SW480 (cell line): ENCODE results near the gene CDC45.

Experiments
- DNase-seq: peaks from one replicate; pipeline ENCODE4 v3.0.0-alpha.2; 2016; ENCODE audit warnings: low spot score

The CDC45 gene

DNA sequence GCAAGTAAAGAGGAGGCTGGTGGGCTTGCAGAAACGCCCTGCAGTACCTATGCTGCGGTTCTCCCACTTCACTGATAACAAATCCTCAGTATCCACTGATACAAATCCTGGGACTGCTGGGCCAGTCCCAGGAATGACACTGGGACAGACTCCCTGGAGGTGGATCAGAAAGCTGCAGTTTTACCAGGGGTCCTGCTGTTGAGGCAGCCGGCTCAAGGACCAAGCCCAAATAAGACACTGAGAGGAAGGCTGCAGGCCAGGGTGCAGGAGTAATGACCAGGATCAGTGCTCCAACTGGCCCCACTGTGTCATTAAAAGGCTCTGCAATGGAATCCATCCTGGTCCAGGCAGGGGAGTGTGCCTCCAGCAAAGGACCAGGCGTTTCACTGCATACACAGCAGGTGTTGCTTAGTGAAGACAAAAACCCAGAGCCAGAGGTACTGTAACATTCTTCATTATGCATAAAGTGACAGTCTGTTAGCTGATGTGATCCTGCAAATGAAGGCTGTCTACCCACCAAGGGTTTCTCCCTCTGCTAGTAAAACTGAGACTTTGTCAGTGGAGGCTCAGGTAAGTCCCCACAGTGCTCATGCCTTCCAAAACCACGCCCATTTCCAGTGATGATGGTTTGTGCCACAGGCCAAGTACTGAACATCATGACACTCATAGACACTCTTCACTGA is 30.8 kb upstream of the CDC45 start:
- no peak for DNase-seq

DNA sequence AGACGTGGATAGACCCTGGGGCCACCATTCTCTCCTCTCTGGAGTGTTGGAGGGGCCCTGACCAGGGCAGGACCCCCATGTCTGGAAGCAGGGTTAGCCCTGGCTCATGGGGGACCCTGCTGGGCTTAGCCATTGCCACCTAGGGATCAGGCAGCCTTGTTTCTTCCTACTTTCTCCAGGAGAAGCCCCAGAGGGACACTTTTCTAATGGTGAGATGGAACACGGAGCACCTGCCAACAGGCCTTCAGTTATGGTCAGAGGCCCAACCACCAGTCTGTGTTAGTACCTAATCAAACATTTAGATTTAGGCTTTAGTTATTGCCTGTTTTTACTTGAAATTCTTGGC is 30.3 kb upstream of the CDC45 start:
- no peak for DNase-seq

DNA sequence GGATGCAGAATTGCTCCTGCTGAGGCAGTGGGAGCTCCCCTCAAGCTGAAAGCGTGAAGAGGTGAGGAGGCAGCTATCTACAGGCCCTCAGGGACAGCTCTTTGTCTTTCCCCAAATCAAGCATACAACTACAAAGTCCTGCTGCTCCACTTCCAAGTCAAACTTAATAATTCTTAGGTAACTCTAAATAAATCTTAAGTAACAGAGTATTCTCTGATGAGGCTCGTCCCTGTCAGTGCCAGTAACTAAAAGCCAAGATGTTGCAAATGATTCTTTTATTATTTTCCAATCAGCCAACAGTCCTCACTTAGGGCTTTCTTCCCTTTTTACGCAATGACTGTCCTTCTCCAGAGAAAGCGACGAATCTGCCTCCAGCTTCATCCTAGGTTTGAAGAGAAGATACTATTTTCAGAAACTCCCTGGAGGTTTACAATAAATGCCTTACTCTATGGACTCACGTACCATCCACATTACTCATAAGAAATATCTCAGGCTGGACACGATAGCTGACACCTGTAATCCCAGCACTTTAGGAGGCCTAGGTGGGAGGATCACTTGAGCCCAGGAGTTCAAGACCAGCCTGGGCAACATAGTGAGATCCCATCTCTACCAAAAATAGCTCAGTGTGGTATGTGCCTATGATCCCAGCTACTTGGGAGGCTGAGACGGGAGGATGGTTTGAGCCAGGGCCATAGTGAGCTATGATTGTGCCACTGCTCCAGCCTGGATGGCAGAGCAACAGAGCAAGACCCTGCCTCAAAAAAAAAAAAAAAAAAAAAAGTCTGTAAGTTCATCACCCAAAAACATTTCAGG is 29.2 kb upstream of the CDC45 start:
- no peak for DNase-seq

DNA sequence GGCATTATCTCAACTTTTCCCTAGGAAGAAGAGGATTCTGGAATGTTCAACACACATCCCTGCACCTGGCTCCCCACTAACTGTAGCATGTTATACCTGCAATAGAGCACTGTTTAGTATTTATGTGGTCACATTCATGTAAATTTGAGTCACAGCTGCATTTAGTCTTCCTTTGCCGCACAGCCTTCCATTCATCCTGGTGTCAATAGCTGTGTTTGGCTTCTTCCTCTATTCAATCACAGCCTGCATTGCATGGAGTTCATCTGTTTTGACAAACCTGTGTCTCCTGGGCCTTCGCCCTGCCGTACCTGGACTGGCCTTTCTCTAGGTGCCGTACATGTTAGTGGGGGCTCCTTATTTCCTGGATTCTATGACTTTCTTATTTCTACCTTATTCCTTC is 28.1 kb upstream of the CDC45 start:
- DNase-seq, result no peak

DNA sequence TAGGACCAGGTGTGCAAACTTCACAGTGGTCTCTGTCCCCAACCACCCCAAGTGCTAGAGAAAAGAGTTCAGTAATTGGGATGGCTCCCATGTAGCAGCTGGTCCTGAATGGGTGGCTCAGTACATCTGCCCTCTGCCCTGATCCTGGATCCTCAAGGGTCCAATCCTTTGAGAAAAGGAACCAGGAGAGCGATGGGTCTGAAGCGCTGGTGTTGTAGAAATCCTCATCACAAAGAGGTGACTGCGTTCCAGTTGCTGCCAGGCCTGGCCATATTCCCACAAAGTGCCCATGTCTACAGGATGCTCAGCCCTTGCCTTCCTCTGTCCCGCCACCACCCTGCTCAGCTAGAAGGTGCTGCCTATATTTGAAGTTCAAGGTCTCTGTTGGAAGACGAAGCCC is 26.0 kb upstream of the CDC45 start:
- no peak for DNase-seq

DNA sequence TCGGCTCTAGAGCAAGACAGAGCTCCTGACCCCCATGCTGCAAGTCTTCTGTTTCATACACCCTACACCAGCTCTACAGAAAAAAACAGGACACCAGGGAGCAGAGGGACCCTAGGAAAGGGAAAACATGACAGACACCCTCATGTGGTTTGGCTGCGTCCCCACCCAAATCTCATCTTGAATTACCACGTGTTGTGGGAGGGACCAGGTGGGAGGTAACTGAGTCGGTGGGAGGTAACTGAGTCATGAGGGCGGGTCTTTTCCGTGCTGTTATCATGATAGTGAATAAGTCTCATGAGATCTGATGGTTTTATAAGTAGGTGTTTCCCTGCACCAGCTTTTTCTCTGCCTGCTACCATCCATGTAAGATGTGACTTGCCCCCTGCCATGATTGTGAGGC is 25.6 kb upstream of the CDC45 start:
- DNase-seq, result no peak

DNA sequence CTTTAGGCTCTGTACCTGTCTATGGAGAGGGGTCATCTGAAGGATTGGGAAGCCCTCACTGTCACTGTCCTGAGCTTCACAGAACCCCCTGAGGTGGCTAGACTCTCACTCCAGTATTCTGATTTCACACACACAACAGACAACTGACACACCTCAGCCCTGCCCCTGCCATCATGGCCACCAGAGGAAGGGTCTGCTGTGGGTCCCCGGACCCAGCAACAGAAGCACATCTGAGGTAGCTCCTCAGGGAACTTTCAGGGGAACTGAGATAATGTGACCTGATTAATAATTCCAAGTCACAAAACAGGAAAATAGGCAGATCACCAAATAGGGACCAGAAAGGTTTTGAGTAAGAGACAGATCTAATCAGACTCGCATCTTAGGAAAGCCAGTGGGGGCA is 24.7 kb upstream of the CDC45 start:
- no peak for DNase-seq

DNA sequence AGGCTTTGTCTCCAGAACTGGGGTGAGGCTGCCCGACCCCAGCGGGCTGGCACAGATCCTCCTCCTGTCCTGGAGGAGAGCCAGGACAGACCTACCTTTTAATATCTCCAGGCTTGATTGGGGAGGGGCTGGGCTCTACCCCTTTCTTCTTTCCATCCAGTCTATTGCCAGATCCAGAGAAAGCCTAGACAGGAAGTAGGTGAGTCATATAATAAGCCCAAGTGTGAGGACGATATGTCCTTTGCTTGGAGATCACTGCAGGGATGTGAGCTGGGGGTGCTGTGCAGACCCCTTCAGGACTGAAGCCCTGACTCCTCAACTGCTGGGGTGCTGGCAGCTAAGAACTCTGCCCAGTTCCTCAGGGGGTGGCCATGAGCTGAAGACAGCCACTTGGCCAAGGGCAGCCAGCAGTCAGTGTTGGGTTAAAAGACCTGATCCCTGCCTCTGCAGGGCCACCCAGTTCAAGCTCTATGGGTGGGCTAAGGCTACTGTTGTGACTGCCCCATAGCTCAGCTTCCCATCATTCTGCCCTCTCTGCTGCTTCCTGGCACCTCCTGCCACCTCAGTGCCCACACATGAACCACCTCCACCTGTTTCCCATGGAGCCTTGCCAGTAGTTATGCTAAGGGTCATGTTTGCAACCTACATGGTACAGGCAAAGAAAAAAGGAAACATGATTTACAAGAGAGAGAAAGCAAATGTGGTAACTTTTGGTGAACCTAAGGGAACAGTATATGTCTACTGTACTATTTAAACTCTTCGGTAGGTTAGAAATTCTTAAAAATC is 23.9 kb upstream of the CDC45 start:
- no peak for DNase-seq

DNA sequence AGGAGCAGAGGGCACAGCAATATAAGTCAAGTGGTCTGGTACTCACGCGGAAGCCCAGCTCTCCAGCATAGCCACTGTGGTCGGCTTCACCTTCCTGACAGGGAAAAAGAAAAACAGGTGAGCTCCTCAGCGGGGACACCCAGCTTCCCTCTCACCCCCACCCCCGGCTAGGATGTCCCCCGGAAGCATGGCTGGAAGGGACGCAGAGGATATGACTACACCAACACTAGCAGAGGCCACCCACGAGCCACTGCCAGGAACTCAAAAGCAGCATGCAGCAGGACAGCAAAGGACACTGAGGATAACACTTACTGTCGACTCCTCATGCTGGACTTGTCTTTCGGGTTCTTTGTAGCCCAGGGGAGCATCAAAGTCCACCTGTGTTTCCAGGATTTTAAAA is 23.2 kb upstream of the CDC45 start:
- no peak for DNase-seq

DNA sequence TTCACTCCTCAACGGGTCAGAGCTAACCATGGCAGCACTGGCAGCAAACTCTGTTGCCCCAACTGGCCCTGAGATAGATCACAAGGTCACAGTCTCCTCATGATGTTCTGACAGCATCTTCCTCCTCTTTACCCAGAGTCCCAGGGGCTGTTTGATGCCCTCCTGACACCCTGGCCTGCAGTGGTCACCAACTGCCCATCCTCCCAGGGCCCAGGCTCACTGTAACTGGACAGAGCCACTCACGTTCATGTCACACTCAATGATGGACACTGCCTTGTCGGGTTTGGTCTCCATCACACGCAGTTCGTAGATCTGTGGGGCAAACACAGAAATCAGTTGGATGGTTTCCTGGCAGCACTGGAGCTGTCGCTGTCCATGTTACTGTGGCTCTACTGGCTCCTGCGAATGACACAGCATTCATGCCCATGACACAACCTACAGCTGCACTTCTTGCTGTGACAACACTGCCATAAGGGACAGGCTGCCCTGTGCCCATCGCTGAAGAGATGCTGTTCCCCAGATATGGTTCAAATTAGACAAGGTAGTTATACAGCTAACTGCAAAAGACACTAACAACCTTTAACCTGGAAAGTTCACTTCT is 21.8 kb upstream of the CDC45 start:
- DNase-seq, result no peak

DNA sequence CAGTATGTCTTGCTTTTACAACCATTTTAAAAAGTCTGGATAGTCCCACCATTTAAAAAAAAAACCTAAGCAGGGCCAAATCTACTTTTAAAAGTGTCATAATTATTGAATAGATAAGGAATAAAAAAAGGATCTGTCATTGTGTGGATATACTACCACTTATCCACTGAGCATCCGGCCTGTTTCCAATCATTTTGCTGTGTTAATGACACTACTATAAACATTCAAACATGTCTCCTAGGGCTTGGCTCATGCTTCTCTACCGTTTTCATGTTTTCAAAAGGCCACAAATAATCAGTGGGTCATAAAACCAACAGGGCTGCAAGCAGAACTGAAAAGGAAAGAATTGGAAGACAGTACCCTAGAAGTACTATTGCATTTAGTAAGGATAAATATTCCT is 19.7 kb upstream of the CDC45 start:
- DNase-seq, result no peak

DNA sequence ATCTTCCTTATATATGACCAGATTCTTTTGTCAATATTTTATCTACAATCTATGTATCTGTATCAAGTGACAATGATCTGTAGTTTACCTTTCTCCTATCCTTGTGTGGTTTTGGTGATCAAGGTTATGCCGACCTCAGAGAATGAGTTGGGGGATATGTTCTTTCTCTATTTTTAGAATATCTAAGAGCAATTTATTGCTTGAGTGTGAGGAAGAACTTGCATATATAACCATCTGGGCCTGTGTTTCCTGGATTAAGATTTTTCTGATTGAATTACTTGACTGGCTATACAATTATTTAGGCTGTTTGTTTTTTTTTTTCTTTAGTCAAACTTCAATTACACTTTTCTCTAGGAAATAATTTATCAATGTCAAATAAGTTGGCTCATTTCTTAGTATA is 18.2 kb upstream of the CDC45 start:
- DNase-seq, result no peak

DNA sequence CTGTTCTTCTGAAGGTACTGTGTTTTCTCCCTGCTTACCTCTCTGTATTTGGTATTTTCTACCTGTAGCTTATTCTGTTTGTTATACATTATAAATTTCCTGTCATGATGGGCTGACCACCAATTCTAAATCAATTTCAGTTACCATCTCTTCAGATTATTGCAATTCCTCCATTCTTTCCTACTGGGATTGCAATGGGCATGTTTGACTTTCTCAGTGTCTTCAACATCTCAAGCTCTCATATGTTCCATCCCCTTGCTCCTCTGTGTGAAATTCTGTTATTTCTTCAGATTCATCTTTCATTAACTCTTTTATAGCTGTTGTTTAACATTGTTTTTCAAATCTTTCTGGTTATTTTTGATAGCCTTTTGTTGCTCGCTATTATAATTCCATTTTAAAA is 16.7 kb upstream of the CDC45 start:
- DNase-seq, result no peak

DNA sequence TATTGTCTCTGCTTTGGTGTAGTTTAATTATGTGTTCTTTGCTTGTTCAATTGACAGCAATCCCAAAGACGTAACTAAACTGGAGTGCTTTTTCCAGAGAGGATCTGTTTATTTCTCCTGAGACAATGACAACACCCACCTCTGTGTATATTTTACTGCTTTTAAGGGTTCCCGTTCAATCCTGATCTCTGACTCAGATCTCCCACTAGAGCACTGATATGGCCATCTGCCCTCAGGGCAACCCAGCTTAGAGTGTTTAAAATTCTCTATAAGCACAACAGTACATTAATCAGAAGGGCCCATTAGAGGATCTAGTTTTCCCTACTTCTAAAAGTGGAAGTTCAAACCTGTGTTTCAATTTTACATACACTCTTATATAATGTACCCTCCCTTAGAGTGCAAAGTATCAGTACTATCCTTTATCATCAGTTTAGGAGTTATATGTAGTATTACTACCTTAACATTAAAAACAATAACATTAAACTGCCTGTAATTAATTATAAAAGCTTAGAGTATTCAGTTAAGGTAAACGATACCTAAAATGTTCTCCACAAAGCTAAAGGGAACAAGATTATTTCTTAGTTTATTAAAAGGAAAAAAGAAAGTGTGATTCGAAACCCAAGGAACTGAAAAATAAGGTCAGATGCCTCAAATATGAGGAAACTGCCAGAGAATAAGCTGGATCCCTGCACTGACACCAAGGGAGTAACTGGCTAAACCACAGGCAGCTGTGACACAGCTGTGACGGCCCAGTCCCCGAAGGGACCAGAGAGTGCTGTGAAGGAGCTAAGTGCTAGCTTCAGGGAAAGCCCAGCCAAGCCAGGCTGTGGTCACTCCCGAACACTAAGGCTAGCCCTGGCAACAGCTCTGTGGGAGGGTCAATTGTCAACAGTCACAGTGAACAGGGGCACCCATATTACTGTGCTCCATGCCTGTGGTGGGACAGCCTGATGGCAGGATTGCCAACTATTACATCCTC is 15.9 kb upstream of the CDC45 start:
- no peak for DNase-seq

DNA sequence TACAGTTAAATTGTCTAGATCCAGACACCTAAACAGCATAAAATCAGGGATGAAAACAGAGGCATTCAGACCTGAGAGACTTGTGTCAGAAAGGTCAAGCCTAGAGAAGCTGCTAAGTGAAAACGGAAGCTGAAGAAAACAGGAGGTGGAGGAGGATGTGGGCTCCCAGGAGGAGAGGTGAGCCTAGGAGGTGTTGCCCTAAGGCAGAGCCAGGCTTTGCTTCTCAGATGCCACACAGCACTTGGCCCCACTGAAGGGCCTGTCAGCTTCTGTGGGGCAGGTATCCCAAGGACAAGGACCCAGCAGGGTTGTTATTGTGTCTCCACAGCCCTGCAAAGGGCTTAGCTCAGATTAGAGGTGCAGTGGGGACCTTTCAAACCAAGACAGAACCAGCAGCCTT is 15.2 kb upstream of the CDC45 start:
- no peak for DNase-seq

DNA sequence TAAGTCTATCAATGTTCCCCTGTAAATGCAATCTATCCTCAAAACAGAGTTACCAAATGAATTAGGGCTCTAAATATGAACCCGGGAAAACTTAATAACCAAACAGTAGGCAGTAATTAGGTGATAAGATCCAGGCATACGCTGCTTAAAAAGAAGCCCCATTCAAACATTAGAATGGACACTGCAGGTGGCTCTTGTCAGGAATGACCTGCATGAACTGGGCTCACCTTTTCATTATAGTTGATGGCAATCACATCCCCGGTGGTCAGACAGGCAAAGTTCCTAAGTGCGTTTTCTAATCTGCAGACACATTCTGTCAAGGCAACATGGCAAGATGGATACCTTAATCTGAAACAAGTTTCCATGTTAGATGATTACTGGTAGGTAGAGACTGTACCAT is 14.7 kb upstream of the CDC45 start:
- no peak for DNase-seq

DNA sequence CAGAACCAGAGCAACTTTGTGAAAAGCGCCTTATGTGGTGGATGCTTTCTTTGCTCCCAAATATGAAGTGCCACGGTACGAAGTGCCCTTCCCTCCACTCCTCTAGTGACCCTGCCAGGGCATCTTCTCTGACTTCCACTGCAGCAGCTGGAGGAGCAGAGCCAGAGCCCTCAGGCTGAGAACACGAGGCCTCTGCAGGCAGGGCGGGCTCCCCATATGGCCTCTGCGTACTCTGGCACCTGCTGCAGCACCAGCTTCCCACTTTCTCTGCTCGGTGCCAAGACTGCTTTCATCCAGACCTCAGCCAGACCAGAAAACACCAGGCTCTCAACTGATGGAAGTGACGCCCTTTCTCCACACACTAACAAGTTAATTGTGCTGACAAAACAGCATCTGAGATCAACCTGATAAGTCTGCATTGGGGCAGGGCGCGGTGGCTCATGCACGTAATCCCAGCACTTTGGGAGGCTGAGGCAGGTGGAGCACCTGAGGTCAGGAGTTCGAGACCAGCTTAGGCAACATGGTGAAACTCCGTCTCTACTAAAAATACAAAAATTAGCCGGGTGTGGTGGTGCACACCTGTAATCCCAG is 13.5 kb upstream of the CDC45 start:
- DNase-seq, result no peak

DNA sequence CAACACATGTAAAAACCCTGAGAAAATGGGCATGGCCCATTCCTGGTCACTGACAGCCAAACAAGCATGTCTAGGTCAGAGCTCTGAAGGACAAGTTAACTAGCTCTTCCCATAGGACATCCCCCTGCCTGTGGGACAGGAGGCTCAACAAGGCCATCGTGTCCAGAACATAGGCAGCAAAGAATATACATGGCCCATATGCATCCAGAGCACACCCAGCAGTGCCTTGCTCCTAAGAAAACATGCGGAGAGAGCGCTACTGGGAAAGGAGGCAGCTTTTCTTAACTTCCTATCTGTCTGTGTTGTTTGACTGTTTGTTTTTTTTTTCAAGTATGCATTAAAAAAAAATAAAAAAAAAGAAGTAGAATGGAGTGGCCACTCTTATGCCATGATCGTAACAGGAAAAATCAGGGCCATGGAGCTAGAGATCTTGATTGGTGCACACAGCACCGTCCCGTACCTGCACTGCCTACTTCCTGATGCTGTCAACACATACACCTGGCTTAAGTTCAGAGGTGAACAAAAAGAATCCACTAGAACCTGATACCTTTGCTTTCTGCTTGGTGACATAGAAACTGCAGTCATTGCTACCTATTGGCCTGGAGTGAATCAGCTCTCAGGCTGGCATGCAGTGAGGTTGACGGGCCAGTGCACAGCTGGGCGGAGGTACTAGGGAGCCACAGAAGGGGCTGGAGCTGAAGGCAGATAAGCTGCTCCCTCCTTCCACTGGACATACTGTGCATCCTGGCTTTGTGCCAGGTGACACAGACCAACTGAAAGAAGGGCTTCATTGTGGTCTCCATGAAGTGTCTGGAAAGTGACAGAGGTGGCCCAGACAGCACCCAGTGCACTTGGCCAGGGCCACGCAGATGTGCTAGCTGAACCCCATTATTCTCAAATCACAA is 12.6 kb upstream of the CDC45 start:
- DNase-seq, result no peak

DNA sequence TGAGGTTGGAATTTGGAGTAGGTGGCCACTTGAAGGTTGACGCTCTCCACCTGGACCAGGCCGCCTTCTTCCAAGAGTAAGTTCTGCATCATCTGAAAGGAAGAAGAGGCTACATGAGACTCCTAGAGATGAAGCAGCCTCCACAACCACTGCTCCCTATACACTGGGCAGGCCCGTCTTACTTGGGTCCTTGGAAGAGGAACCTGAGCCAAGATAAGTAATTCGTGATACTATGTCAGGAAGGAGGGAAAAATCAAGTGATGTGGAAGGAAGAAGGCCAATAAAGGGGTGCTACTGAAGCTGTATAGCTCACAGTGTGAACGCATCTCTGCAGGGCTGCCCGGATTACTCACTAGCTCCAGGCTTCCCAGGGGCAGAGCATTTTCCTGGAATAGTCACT is 11.8 kb upstream of the CDC45 start:
- no peak for DNase-seq

DNA sequence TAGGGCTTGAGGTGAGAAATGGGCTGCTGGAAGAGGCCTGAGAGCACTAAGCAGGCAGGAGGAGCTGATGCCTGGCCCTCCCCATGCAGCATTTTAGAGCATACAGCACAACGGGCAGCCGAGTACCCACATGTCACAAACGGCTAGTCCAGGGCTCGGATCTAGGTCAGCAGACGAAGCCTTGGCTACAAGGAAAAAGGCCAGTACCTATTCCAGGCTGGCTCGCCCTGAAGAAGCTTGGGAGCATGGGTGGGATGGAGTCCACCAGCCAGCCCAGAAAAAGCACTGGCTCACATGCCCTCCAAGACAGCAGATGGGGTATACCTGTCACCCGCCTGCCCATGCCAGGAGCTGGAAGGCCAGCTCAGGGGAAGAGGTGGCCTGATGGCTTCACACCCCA is 10.3 kb upstream of the CDC45 start:
- no peak for DNase-seq
